K562 (cell line): Measurements from ENCODE around the gene KRTAP5-7. TPM values are rescaled to one million over a fixed set of nuclear protein-coding genes. Genes with fewer than 3 reads are reported as not detected.

ENCODE experiments used
- ATAC-seq: fragments of 200-7000 bp; cut with Tn5 transposase; 3 replicates; pipeline ENCODE4 v1.9.1; 2020; ENCODE audit warnings: moderate library complexity
- BruUV-seq: library from RNA; stranded (reverse); fragments of 400-500 nt; replicated peaks from 2 replicates; lab custom pipeline; 2021; lab: Mats Ljungman, UMichigan
- CTCF ChIA-PET: fragments of 300-600 bp; formaldehyde crosslinking; extraction: SDS; loops from one replicate; lab custom pipeline; 2021; ENCODE audit warnings: low intra/inter-chr PET ratio; lab: Yijun Ruan, JAX
- POLR2A ChIA-PET: fragments of 300-600, 350-650 bp; sonication (Branson Sonifier 250); formaldehyde crosslinking; extraction: SDS; loops from one replicate; lab custom pipeline; 2021; ENCODE audit warnings: antibody characterized with exemption, inconsistent platforms; lab: Yijun Ruan, JAX
- DNase-seq, 4 experiments: peaks; one replicate each; pipeline versions ENCODE4 v3.0.0 to v3.0.0-alpha.2; 2011 to 2018; ENCODE audit warnings: low spot score in 3 of 4, mixed read lengths in 3 of 4; ENCODE audit errors: extremely low read depth in 1 of 4
- FAIRE-seq: peaks from 2 replicates; lab custom pipeline; 2011; peaks lifted over from hg19 to GRCh38; lab: Jason Lieb, UNC
- H2AFZ ChIP-seq: 2 replicates; pipeline ENCODE4 v1.6.0; 2011; ENCODE audit warnings: low read depth, low read length, control low read depth, inconsistent platforms
- H3K27ac ChIP-seq: fragments of 200-600 bp; 3 replicates; pipeline ENCODE4 v1.8.0; 2011; ENCODE audit warnings: low read depth, mild to moderate bottlenecking, control low read depth, inconsistent platforms, low read length, moderate library complexity, mixed read lengths; ENCODE audit errors: extremely low read depth
- H3K27me3 ChIP-seq, 2 experiments: fragments of 300-600 bp in 1 of 2; 2 replicates in 1 of 2; 3 replicates in 1 of 2; pipeline versions ENCODE4 v1.6.0 to v1.8.0; 2011; ENCODE audit warnings: inconsistent platforms in 2 of 2, low read length in 2 of 2, mild to moderate bottlenecking in 1 of 2, mixed read lengths in 1 of 2, moderate library complexity in 1 of 2; ENCODE audit not compliant: control insufficient read depth in 2 of 2, insufficient read depth in 2 of 2
- H3K36me3 ChIP-seq: fragments of 300-600 bp; 3 replicates; pipeline ENCODE4 v1.8.0; 2011; ENCODE audit warnings: mild to moderate bottlenecking, low read length, inconsistent platforms; ENCODE audit not compliant: control insufficient read depth, insufficient read depth
- H3K4me1 ChIP-seq, 2 experiments: fragments of 200-600 bp in 1 of 2; replicated peaks in 1 of 2; 2 replicates in 1 of 2; 3 replicates in 1 of 2; pipeline versions ENCODE4 v1.5.1 to v1.8.0; 2011; ENCODE audit warnings: inconsistent platforms in 2 of 2, low read length in 2 of 2, mild to moderate bottlenecking in 1 of 2, mixed read lengths in 1 of 2, moderate library complexity in 1 of 2; ENCODE audit not compliant: control insufficient read depth in 2 of 2, insufficient read depth in 2 of 2
- H3K4me2 ChIP-seq: 2 replicates; pipeline ENCODE4 v1.6.1; 2011; ENCODE audit warnings: low read length, control low read depth, inconsistent platforms, mixed read lengths; ENCODE audit not compliant: insufficient read depth
- H3K4me3 ChIP-seq: fragments of 200-600 bp; sonication (generic), shearing (Covaris generic); 2 replicates; pipeline ENCODE4 v1.5.1; 2016; ENCODE audit warnings: control low read depth, inconsistent platforms
- H3K79me2 ChIP-seq: fragments of 200-600 bp; 3 replicates; pipeline ENCODE4 v1.8.0; 2011; ENCODE audit warnings: low read length, inconsistent platforms; ENCODE audit not compliant: control insufficient read depth, insufficient read depth
- H3K9ac ChIP-seq, 2 experiments: 2 replicates each; pipeline versions ENCODE4 v1.6.0 to v1.6.1; 2011; ENCODE audit warnings: low read depth in 2 of 2, low read length in 2 of 2, control low read depth in 1 of 2, inconsistent platforms in 1 of 2, mild to moderate bottlenecking in 1 of 2, mixed read lengths in 1 of 2; ENCODE audit not compliant: insufficient read depth in 1 of 2
- H3K9me1 ChIP-seq: one replicate; pipeline ENCODE4 v1.6.0; 2011; ENCODE audit warnings: inconsistent platforms, mild to moderate bottlenecking, low read length, moderate library complexity; ENCODE audit not compliant: control insufficient read depth, insufficient read depth
- H3K9me3 ChIP-seq: replicated peaks from 2 replicates; pipeline ENCODE4 v1.5.1; 2011; ENCODE audit warnings: low read depth, low read length, inconsistent platforms; ENCODE audit not compliant: control insufficient read depth, insufficient read depth
- H4K20me1 ChIP-seq: replicated peaks from 2 replicates; pipeline ENCODE4 v1.6.1; 2011; ENCODE audit warnings: low read length, inconsistent platforms, mixed read lengths; ENCODE audit not compliant: control insufficient read depth, insufficient read depth
- AFF1 ChIP-seq, 2 experiments: fragments of 450-650 bp; IDR thresholded peaks; 2 replicates each; pipeline ENCODE4 v1.6.1; 2018; ENCODE audit warnings: mild to moderate bottlenecking in 2 of 2, low read depth in 1 of 2; ENCODE audit not compliant: partially characterized antibody in 2 of 2
- BRCA1 ChIP-seq, 2 experiments: fragments of 450-650 bp in 1 of 2; sonication (generic) in 1 of 2; formaldehyde crosslinking in 1 of 2; IDR thresholded peaks; 2 replicates each; pipeline versions ENCODE4 v1.5.0 to v1.6.1; 2017 to 2020; ENCODE audit warnings: mild to moderate bottlenecking in 1 of 2, missing genetic modification reagents in 1 of 2
- KDM1A ChIP-seq, 2 experiments: fragments of 450-650 bp; IDR thresholded peaks; 2 replicates each; pipeline ENCODE4 v1.6.1; 2016; ENCODE audit warnings: mild to moderate bottlenecking in 2 of 2
- ZKSCAN8 ChIP-seq: fragments of 200-800 bp; sonication (Bioruptor generic); IDR thresholded peaks from 2 replicates; pipeline ENCODE4 v1.6.1; 2016; ENCODE audit warnings: missing genetic modification characterization, missing compliant biosample characterization
- WGBS: fragments of 100-300 bp; shearing (Covaris generic); methylation state at CpG from one replicate; pipeline ENCODE4 v1.1.6; 2016; ENCODE audit warnings: low coverage, mixed read lengths; ENCODE audit not compliant: insufficient coverage; ENCODE audit errors: missing lambda C conversion rate; 5-methylcytosine and 5-hydroxymethylcytosine counted together
- in situ Hi-C: fragments of 300-500 bp; cut with MboI; formaldehyde crosslinking; loops from 4 replicates; pipeline ENCODE4 v1.15.0; 2018; ENCODE audit warnings: inconsistent platforms, mixed read lengths
- intact Hi-C: fragments of 100-400 bp; cut with micrococcal nuclease; formaldehyde crosslinking; loops from 2 replicates; pipeline ENCODE4 v1.14.2; 2022
- polyA plus RNA-seq, 8 experiments: library from polyadenylated mRNA; depleted of rRNA in 4 of 8; stranded (reverse) in 5 of 8; unstranded in 3 of 8; fragments of >200 nt; fragmentation: Nextera tagmentation in 2 of 8; fragmentation: Illumina TruSeq in 1 of 8; extraction: Ambion mirVana in 2 of 8; extraction: Trizol in 1 of 8; gene quantifications; 2 replicates each; pipeline versions ENCODE4 v1.2.1 to v1.2.3, GENCODE V29; 2011 to 2014; ENCODE audit warnings: inconsistent platforms in 1 of 8, missing spikeins in 1 of 8
- total RNA-seq, 7 experiments: library from RNA; depleted of rRNA in 6 of 7; stranded (reverse); fragments of >200 nt in 6 of 7; fragmentation: Illumina TruSeq in 2 of 7; extraction: Trizol in 2 of 7; gene quantifications; 2 replicates each; pipeline versions ENCODE4 v1.2.1 to v1.2.3, GENCODE V29; 2011 to 2021; ENCODE audit warnings: low replicate concordance in 1 of 7
- TF ChIP-seq, protein P1 (sequence below): fragments of 450-650 bp; formaldehyde crosslinking; IDR thresholded peaks from 2 replicates; pipeline ENCODE4 v1.4.0; 2022; ENCODE audit warnings: mild to moderate bottlenecking, moderate library complexity

KRTAP5-7 gene
- total and polyA plus RNA-seq, 9 of the 15 experiments (the other 6 are each of a cell fraction or from before 2014, with no cell fraction given) = not detected

DNA sequence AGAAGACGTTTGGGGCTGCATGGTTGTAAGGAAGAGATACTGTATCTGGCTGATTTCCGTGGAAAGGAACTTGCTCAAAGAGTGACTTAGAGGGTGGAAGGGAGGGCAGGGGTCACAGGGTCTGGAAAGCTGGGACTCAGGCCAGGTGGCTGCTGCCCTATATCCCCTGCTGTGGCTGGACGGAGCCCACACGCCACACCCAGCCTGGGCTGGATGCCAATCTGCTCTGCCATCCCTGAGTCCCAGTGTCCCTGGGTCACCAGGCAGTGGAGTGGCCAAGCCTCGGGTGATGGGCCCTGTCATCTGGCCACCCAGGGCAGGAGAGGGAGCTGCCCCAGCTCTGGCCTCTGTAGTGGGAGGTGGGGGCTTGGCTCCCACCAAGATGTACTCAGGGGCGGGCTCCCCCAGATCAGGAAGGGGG, 26.5 kb upstream of the KRTAP5-7 start:
- H3K79me2 ChIP-seq = no peaks in the 10 kb centered on the region
- in situ Hi-C loops = no loop called here
- no peak for ATAC-seq

More for the DNA sequence above, 26.5 kb upstream of the KRTAP5-7 start:
- Histone ChIP-seq H3K4me2 (no peak overlapping the region), H2AFZ (no peak overlapping the region), H3K36me3 (peaks cover 35% of the 10 kb centered on the region; the same call in 2 of the 3 replicates), H4K20me1 (no peaks in the 10 kb centered on the region), H3K9me3 (no peaks in the 10 kb centered on the region), H3K4me3 (no peak overlapping the region), H3K9ac (no peak overlapping the region), H3K27me3 (no peaks in the 10 kb centered on the region), H3K27ac (no peak overlapping the region), H3K9me1 (no peaks in the 10 kb centered on the region), H3K4me1 (no peaks in the 10 kb centered on the region)
- DNase-seq (no peak), FAIRE-seq (no peak)
- WGBS = 66% methylated on average over 6 of the region's 6 CpGs
- CTCF ChIA-PET = no interaction called here
- intact Hi-C loops = no loop called here
- TF ChIP-seq KDM1A (IDR thresholded peaks at IDR 0.05) (no peak), BRCA1 (IDR thresholded peaks at IDR 0.05) (no peak), BRCA1 (CRISPR knock-in tag; IDR thresholded peaks at IDR 0.05) (no peak), ZKSCAN8 (no peak), AFF1 (IDR thresholded peaks at IDR 0.05; ENCODE audit: low read depth in 1 of 2, partially characterized antibody in 2 of 2) (no peak)
- TF ChIP-seq, protein P1, sequence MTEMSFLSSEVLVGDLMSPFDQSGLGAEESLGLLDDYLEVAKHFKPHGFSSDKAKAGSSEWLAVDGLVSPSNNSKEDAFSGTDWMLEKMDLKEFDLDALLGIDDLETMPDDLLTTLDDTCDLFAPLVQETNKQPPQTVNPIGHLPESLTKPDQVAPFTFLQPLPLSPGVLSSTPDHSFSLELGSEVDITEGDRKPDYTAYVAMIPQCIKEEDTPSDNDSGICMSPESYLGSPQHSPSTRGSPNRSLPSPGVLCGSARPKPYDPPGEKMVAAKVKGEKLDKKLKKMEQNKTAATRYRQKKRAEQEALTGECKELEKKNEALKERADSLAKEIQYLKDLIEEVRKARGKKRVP (CRISPR knock-in tag) = no peak
- POLR2A ChIA-PET = interaction anchor here (0.7 kb wide), 1 partner anchor 18 kb away, joined by 3 read pairs; no protein-coding TSS in a partner anchor
- no TSS peak for BruUV-seq
